AG09309 (cell line): ENCODE data around the gene SMG1.
"Not testable (repeated sequence)": the region's sequence is repeated elsewhere in the genome, so short reads cannot be mapped to it uniquely, and the experiment has no call there.

ENCODE experiments used
- DNase-seq: peaks from one replicate; pipeline ENCODE4 v3.0.0-alpha.2; 2010; ENCODE audit warnings: low read depth
- H3K4me3 ChIP-seq: 2 replicates; pipeline ENCODE4 v1.5.1; 2011; ENCODE audit warnings: mild to moderate bottlenecking, low read depth, low read length, moderate library complexity; ENCODE audit not compliant: control insufficient read depth
- TF ChIP-seq, protein P1 (sequence below): IDR thresholded peaks from 2 replicates; pipeline ENCODE4 v1.5.1; 2011; ENCODE audit warnings: mild to moderate bottlenecking, low read depth, low read length, inconsistent platforms; ENCODE audit not compliant: insufficient read depth, control insufficient read depth; ENCODE audit errors: missing control alignments

The SMG1 gene

GRCh38 chr16:18958621-18959029 is 32.4 kb upstream of the SMG1 start:
- H3K4me3 ChIP-seq: no peak overlapping the region
- TF ChIP-seq, protein P1, sequence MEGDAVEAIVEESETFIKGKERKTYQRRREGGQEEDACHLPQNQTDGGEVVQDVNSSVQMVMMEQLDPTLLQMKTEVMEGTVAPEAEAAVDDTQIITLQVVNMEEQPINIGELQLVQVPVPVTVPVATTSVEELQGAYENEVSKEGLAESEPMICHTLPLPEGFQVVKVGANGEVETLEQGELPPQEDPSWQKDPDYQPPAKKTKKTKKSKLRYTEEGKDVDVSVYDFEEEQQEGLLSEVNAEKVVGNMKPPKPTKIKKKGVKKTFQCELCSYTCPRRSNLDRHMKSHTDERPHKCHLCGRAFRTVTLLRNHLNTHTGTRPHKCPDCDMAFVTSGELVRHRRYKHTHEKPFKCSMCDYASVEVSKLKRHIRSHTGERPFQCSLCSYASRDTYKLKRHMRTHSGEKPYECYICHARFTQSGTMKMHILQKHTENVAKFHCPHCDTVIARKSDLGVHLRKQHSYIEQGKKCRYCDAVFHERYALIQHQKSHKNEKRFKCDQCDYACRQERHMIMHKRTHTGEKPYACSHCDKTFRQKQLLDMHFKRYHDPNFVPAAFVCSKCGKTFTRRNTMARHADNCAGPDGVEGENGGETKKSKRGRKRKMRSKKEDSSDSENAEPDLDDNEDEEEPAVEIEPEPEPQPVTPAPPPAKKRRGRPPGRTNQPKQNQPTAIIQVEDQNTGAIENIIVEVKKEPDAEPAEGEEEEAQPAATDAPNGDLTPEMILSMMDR: no peak
- no peak for DNase-seq

DNA sequence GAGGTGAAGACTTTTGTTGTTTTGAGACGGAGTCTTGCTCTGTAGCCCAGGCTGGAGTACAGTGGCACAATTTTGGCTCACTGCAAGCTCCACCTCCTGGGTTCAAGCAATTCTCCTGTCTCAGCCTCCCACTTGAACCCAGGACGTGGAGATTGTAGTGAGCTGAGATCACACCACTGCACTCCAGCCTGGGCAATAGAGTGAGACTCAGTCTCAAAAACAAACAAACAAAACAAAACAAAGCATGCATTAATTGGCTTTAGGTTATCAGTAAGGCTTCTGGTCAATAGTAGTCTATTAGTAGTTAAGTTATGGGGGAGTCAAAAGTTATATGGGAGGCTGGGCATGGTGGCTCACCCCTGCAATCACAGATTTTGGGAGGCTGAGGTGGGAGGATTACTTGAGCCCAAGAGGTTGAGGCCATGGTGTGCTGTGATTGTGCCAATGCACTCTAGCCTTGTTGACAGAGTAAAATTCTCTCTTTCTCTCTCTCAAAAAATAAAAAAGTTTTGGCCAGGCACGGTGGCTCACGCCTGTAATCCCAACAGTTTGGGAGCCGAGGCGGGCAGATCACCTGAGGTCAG is 30.5 kb upstream of the SMG1 start:
- DNase-seq, H3K4me3 ChIP-seq: not testable (repeated sequence)

- DNase-seq, H3K4me3 ChIP-seq: not testable (repeated sequence)
Measured at GRCh38 chr16:18955874-18956580, 29.8 kb upstream of the SMG1 start.

DNA sequence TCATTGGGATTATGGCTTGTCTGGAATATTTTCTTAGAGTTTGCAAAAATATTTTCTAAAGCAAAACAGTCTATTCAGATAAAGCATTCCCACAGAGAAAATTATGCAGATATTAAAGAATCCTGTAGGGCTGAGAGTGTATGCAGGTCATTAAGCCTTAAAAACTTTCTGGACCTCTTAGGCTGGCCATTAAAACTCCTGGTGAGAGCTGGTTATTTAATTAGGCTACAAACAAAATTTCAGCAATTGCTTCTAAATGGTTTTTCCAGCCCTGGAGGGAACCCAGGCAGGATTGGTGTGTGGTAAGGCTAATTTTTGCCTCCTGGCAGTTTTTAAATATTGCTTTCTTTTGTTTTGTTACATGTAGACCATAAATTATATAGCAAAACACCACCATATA is 27.3 kb upstream of the SMG1 start:
- no peak overlapping the region for H3K4me3 ChIP-seq
- DNase-seq: no peak
- TF ChIP-seq, protein P1: no peak

GRCh38 chr16:18950469-18951185 is 24.4 kb upstream of the SMG1 start:
- H3K4me3 ChIP-seq: no peak overlapping the region
- TF ChIP-seq, protein P1: no peak
- no peak for DNase-seq

GRCh38 chr16:18948372-18949020 is 22.3 kb upstream of the SMG1 start:
- no peak for DNase-seq
- no peak overlapping the region for H3K4me3 ChIP-seq
- TF ChIP-seq, protein P1: no peak

DNA sequence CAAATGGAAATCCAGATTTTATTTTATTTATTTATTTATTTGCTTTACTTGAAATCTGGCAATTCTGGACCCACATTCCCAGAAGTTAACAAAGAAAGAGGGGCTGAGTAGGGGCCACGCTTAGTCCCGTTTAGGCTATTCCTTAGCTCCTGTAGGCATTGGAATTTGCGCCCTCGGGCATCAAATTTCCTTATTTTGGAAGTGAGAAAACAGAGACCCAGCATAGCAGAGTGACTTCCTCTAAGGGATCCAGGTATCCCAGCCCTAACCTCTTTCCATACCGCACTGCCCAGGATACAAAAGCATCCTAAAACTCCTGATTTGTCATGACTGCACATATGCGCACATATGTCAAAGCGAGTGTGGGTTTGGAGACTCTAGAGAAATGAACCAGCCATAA is 19.0 kb upstream of the SMG1 start:
- H3K4me3 ChIP-seq: no peak overlapping the region
- TF ChIP-seq, protein P1: no peak
- DNase-seq: no peak
